Activated CD8-positive, alpha-beta T cell treated with anti-CD3 and anti-CD28 coated beads, Interleukin-2, amount 10 ng/mL, durations not matched to agents 7 days and 5 days (primary cell): ENCODE results near the gene GPC6. TPM values are rescaled to one million over a fixed set of nuclear protein-coding genes. Genes with fewer than 3 reads are reported as not detected.

ENCODE experiments used
- ATAC-seq: fragments of 150-1000 bp; cut with Tn5 transposase; one replicate; pipeline ENCODE4 v1.10.0; 2021; ENCODE audit warnings: moderate library complexity
- CTCF ChIA-PET: fragments of 350-600 bp; sonication (Branson Sonifier 250); formaldehyde crosslinking; loops from one replicate; lab custom pipeline; 2021; ENCODE audit warnings: antibody characterized with exemption; lab: Charles Lee
- POLR2A ChIA-PET: fragments of 350-600 bp; sonication (Branson Sonifier 250); formaldehyde crosslinking; loops from one replicate; lab custom pipeline; 2021; ENCODE audit warnings: antibody characterized with exemption; lab: Charles Lee
- DNase-seq: peaks from one replicate; pipeline ENCODE4 v3.0.0-alpha.2; 2020
- H3K27ac Mint-ChIP-seq: one replicate; pipeline ENCODE4 v1.8.0; 2021; ENCODE audit warnings: mild to moderate bottlenecking, mixed read lengths
- H3K27me3 Mint-ChIP-seq: one replicate; pipeline ENCODE4 v1.8.0; 2021; ENCODE audit warnings: low read depth, mixed read lengths
- H3K36me3 Mint-ChIP-seq: one replicate; pipeline ENCODE4 v1.8.0; 2021; ENCODE audit warnings: low read depth, mixed read lengths
- H3K4me1 Mint-ChIP-seq: one replicate; pipeline ENCODE4 v1.8.0; 2021; ENCODE audit warnings: low read depth, mixed read lengths
- H3K4me3 Mint-ChIP-seq: one replicate; pipeline ENCODE4 v1.8.0; 2021; ENCODE audit warnings: mild to moderate bottlenecking, mixed read lengths
- H3K9me3 Mint-ChIP-seq: one replicate; pipeline ENCODE4 v1.8.0; 2022; ENCODE audit warnings: mixed read lengths; ENCODE audit not compliant: insufficient read depth
- total RNA-seq, 2 experiments: library from RNA; stranded (reverse); gene quantifications; one replicate each; pipeline ENCODE4 v1.2.3, GENCODE V29; 2021

GPC6 gene
- total RNA-seq, 2 experiments from 2014 or later = not detected

DNA sequence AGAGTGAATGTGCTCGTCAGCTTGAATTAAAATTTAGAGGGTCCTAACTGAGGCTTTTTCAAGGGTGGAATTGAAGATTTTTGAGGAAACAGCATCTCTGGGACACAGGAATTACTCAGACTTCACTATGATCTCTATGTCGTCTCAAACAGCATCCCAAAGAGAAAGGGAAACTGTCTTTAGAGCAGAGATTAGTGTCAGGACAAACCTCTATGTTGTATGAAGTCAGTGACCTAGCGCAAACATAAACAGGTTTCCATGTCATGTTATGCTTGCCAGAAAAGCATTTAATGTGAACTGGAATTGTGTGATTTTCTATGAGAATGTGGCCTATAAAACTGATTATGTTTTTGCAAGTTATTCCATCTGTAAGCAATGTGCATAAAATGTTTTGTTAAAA, 573.7 kb downstream of the GPC6 start:
- ChIA-PET POLR2A (no interaction called here), CTCF (no interaction called here)
- H3K27me3 Mint-ChIP-seq = peaks cover 9% of the 10 kb centered on the region
- H3K4me1 Mint-ChIP-seq = no peaks in the 10 kb centered on the region
- H3K27ac Mint-ChIP-seq = no peak overlapping the region
- H3K4me3 Mint-ChIP-seq = no peak overlapping the region
- H3K9me3 Mint-ChIP-seq = no peaks in the 10 kb centered on the region
- no peaks in the 10 kb centered on the region for H3K36me3 Mint-ChIP-seq
- ATAC-seq (no peak), DNase-seq (no peak)

DNA sequence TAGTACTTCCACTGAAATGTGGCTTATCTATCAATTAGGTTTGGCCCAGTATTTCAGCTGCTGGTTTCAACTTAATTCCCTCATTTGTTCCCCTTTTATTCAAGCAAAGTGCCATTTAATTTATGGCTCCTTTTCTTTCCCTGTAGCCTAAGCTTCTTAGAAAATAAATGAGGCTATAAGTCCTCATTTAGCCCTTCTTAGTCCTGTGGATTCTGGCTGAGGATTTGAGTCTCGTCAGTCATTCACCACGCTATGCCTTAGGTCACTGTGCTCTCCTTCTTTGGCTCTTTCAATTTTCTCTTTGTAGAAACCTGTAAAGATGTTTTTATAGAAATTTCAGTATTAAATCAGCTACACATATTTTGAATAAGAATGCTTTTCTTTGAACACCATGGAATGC, 579.1 kb downstream of the GPC6 start:
- H3K27ac Mint-ChIP-seq = no peak overlapping the region
- POLR2A ChIA-PET = no interaction called here
- no peaks in the 10 kb centered on the region for H3K9me3 Mint-ChIP-seq

DNA sequence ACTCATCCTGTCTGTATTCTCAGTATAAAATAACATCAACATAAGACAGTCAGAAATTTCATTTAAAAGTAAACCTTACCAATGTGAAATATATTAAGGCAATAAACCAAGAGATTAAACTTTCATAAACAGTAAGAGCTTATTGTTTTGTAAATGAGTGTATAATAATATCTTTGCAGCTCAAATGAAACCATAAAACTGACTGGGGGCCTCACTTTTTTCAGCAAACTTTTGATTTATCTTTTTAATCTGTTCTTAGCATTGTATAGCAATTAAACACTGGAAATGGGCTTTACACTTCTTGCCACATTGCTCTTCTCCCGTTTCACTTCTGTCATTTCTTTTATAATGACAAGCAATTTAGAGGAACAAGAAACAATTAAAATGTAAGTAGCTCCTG, 580.3 kb downstream of the GPC6 start:
- Mint-ChIP-seq H3K27me3 (peaks cover 7% of the 10 kb centered on the region), H3K27ac (no peak overlapping the region), H3K4me1 (no peaks in the 10 kb centered on the region), H3K36me3 (no peaks in the 10 kb centered on the region), H3K9me3 (no peaks in the 10 kb centered on the region), H3K4me3 (no peak overlapping the region)
- DNase-seq (no peak), ATAC-seq (no peak)
- CTCF ChIA-PET = no interaction called here
- POLR2A ChIA-PET = no interaction called here

More for the DNA sequence above, 579.1 kb downstream of the GPC6 start:
- DNase-seq (no peak), ATAC-seq (no peak)
- H3K27me3 Mint-ChIP-seq = peaks cover 7% of the 10 kb centered on the region
- no peak overlapping the region for H3K4me3 Mint-ChIP-seq
- no peaks in the 10 kb centered on the region for H3K36me3 Mint-ChIP-seq
- H3K4me1 Mint-ChIP-seq = no peaks in the 10 kb centered on the region
- CTCF ChIA-PET = no interaction called here

DNA sequence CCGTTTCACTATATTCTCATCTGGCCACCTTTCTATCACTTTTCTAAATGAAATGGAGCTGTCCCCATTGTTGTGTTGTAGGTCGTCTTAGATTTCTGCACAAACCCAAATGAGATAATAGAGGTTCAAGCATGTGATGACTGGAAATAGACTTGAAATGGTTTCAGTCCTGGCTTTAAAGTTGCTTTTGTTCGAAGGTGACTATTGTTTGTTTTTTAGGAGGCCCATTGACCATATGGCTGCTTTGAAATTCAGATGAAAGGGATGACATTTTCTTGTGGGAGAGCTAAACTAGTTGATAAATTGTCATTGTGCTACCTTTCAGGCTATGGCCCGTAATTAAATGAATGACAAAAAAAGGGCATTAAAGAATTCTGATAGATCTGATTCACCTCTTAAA, 583.7 kb downstream of the GPC6 start:
- ATAC-seq (no peak), DNase-seq (no peak)
- ChIA-PET POLR2A (no interaction called here), CTCF (no interaction called here)
- no peak overlapping the region for H3K4me3 Mint-ChIP-seq
- no peaks in the 10 kb centered on the region for H3K36me3 Mint-ChIP-seq
- H3K4me1 Mint-ChIP-seq = no peaks in the 10 kb centered on the region
- no peaks in the 10 kb centered on the region for H3K9me3 Mint-ChIP-seq
- no peak overlapping the region for H3K27ac Mint-ChIP-seq
- peaks cover 3% of the 10 kb centered on the region for H3K27me3 Mint-ChIP-seq

DNA sequence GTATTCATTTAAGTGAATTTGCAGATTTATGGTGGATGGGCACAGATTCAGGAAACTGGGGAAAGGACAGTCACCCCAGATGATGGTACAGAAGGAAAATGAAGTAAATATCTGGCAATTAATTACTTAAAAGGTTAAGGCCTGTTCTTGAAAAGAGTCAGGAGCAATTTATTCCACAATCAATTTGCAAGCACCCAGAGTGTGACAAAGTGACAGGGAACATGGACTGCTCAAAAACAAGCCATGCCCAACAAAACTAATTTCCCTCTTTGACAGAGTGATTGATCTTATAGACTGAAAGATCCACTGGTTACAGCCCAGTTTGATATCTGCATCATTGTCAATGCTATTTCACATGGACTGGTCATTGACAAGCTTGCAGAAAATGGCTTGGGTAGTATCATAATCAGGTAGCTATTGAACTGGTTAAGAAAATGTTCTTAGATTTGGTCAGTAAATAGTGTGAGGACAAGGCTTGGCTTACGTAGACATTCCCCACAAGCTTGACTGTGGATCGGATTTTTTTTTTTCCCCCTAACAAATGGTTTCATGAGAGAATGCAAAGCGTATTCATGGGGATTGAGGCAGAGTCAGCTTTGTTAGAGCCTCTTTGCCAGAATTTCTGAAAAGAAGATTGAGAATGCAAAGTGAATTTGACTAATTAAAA, 584.6 kb downstream of the GPC6 start:
- H3K9me3 Mint-ChIP-seq = no peaks in the 10 kb centered on the region
- CTCF ChIA-PET = no interaction called here
- no peaks in the 10 kb centered on the region for H3K4me1 Mint-ChIP-seq
- no peak overlapping the region for H3K4me3 Mint-ChIP-seq
- DNase-seq (no peak), ATAC-seq (no peak)
- no peak overlapping the region for H3K27ac Mint-ChIP-seq
- H3K27me3 Mint-ChIP-seq = peaks cover 3% of the 10 kb centered on the region
- H3K36me3 Mint-ChIP-seq = no peaks in the 10 kb centered on the region
- POLR2A ChIA-PET = no interaction called here

DNA sequence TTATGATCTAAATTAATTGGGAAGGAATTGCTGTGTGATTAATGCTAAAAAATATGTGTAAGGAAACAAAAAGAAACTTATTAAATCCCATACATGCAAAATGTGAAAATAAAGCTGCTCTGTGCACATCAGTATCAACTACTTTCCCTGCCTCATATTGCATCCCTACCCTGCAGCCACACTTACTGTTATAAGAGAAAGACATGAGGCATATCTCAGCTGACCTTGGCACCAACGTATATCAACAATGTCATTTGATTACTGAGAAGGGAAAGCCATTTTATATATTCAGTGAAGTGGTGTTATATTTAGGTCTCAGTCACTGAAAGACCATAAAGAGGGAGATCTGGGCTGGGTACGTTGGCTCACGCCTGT, 585.1 kb downstream of the GPC6 start:
- ChIA-PET CTCF (no interaction called here), POLR2A (no interaction called here)
- Mint-ChIP-seq H3K4me3 (no peak overlapping the region), H3K27me3 (peaks cover 3% of the 10 kb centered on the region), H3K9me3 (no peaks in the 10 kb centered on the region), H3K4me1 (no peaks in the 10 kb centered on the region), H3K27ac (no peak overlapping the region), H3K36me3 (no peaks in the 10 kb centered on the region)
- ATAC-seq = no peak
- DNase-seq = no peak

DNA sequence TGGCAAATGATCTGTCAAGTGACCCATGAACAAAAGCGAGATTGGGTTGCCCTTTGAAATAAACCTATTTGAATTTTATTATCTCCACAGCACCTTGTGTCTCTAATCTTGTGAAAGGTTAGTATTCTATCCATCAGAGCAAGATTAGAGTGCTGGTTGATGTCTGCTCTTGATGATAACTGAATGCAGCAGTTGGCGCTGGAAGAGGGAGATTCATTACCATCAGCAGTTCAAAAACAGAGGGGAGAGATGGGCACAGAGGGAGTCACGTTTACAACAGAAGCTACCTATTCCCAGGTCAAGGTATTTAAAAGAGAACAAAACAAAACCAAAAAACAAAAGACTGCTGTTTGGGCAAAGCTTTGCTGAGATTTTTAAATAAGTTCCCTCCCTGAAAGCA, 588.1 kb downstream of the GPC6 start:
- ChIA-PET CTCF (no interaction called here), POLR2A (no interaction called here)
- DNase-seq (no peak), ATAC-seq (no peak)
- H3K27ac Mint-ChIP-seq = no peak overlapping the region
- no peaks in the 10 kb centered on the region for H3K36me3 Mint-ChIP-seq
- H3K9me3 Mint-ChIP-seq = no peaks in the 10 kb centered on the region
- H3K4me3 Mint-ChIP-seq = no peak overlapping the region
- no peaks in the 10 kb centered on the region for H3K27me3 Mint-ChIP-seq
- H3K4me1 Mint-ChIP-seq = no peaks in the 10 kb centered on the region

DNA sequence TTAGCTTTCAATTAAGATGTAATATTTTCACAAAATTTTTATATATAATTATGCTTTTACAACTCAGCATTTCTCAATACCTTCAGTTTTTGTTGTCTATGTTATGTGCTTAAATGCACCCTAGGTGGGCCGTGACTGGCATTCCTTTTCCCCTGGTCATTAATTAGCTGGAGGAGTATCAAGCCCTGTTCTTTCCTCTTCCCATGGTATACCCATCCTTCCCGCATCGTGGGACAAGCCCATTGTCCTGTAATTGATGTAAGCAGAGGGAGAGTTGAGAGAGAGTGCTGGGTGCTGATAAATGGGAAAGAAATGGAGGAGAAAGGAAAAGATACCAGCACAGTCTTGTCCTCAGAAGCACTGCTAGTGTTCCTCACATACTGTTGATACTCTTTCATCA, 591.7 kb downstream of the GPC6 start:
- Mint-ChIP-seq H3K9me3 (no peaks in the 10 kb centered on the region), H3K27me3 (no peaks in the 10 kb centered on the region), H3K4me1 (no peaks in the 10 kb centered on the region), H3K4me3 (no peak overlapping the region), H3K36me3 (no peaks in the 10 kb centered on the region), H3K27ac (no peak overlapping the region)
- ChIA-PET POLR2A (no interaction called here), CTCF (no interaction called here)
- DNase-seq = no peak
- no peak for ATAC-seq

DNA sequence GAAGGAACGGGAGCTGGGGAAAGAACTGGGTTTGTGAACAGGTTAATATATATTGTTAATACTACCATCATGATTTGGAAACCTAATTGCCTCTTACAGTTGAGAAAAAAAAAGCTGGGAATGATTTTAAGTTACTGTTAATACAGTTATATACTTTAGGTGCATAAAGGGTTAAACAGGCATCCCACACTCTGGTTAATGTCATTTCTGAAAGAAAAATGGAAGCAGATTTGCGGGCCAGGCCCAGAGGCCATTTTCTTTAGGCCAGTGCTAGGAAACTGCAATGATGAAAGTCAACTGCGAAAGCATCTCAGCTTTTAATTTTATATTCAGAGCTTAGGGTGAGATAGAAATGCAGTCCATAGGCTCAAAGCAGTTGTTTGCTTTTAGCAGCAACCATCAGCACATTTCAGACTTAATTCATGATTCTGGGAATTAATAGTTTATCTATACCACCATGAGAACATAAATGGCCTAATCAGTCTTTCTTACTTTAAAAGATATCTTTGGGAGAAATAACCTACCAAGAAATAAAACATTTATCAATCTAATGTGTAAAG, 592.8 kb downstream of the GPC6 start:
- no peaks in the 10 kb centered on the region for H3K36me3 Mint-ChIP-seq
- H3K27me3 Mint-ChIP-seq = no peaks in the 10 kb centered on the region
- DNase-seq (no peak), ATAC-seq (no peak)
- no peaks in the 10 kb centered on the region for H3K9me3 Mint-ChIP-seq
- H3K4me1 Mint-ChIP-seq = no peaks in the 10 kb centered on the region
- no peak overlapping the region for H3K4me3 Mint-ChIP-seq
- no peak overlapping the region for H3K27ac Mint-ChIP-seq
- POLR2A ChIA-PET = interaction anchor here (0.6 kb wide), 1 partner anchor 605 kb away, joined by 4 read pairs; no protein-coding TSS in a partner anchor
- CTCF ChIA-PET = no interaction called here

DNA sequence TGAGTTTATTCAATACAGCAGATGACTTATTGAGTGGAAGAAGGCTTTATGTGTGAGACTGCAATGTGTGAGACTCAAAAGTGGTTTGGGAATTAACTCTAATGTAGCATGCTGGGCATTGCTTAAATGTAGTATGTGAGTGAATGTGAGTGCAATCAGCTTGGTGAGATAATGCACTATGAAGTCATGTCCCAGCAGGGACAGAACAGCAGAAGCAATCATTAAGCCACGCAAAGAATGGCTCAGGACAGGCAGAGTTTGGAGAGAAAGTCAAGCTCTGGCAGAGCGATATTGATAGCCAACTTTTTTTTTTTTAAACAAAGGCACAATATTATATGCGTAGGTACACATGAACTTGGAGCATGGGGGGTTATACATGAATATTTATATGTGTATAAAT, 597.7 kb downstream of the GPC6 start:
- ChIA-PET CTCF (no interaction called here), POLR2A (interaction anchor here (0.6 kb wide), 1 partner anchor 229 kb away, joined by 3 read pairs; no protein-coding TSS in a partner anchor)
- ATAC-seq (no peak), DNase-seq (no peak)
- H3K4me3 Mint-ChIP-seq = no peak overlapping the region
- H3K4me1 Mint-ChIP-seq = no peaks in the 10 kb centered on the region
- no peak overlapping the region for H3K27ac Mint-ChIP-seq
- no peaks in the 10 kb centered on the region for H3K9me3 Mint-ChIP-seq
- H3K36me3 Mint-ChIP-seq = no peaks in the 10 kb centered on the region
- H3K27me3 Mint-ChIP-seq = no peaks in the 10 kb centered on the region

DNA sequence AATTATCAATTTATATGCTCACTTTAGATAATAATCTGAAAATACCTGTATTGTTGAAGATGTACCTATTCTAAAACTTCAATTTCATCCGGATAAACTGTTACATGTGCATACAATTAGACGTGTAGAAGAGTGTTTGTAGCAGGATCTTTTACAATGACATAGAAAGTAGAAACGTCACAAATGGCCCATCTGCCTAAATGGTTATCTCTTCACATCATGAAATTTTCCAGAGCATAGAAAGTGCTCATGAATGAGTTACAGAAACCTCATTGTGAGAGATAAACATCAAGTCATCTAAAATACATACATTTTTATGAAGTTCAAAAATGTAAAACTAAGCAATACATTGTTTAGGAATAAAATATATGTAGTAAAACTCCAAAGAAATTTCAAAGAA, 607.4 kb downstream of the GPC6 start:
- CTCF ChIA-PET = no interaction called here
- H3K4me1 Mint-ChIP-seq = no peaks in the 10 kb centered on the region
- ATAC-seq = no peak

DNA sequence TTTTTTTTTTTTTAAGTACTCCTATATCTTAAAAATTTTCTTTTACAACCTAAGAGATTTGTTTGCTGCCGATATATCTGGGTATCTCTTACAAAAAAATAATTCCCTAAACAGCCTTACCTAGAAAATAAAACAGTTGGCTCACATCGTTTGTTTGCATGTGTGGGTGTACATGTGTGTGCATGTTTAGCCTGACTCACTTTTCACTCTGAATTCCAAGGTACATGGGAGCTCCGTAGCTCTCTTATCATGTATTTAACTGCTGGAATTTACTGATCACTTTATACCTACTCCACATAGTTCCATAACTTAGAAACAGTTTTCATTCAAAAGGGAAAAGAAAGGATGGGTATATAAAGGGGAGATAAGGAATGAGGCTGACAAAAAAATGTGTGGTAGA, 616.5 kb downstream of the GPC6 start:
- ChIA-PET CTCF (no interaction called here), POLR2A (no interaction called here)
- Mint-ChIP-seq H3K9me3 (no peaks in the 10 kb centered on the region), H3K27me3 (no peaks in the 10 kb centered on the region), H3K4me1 (no peaks in the 10 kb centered on the region), H3K36me3 (no peaks in the 10 kb centered on the region), H3K4me3 (no peak overlapping the region), H3K27ac (no peak overlapping the region)
- no peak for ATAC-seq
- DNase-seq = no peak

More for the DNA sequence above, 607.4 kb downstream of the GPC6 start:
- Mint-ChIP-seq H3K36me3 (no peaks in the 10 kb centered on the region), H3K9me3 (no peaks in the 10 kb centered on the region), H3K4me3 (no peak overlapping the region), H3K27ac (no peak overlapping the region), H3K27me3 (no peaks in the 10 kb centered on the region)
- POLR2A ChIA-PET = no interaction called here
- no peak for DNase-seq

DNA sequence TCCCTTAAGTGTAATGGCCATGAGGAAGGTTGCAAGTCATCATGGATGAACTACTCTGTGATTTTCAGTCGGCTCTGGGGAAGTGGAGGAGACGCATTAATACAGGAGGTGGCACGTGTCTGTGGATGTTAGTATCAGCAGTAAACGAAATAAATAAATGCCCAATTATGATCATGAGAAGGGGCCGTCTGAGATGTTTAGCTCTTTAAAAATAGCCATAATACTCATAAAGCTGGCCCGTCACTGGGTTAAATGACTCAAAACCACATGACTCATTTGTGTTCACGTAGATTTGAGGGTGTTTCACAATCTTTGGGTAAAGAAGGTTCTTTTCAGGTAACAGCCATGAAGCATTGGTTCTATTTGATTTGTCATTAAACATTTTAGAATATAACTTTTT, 620.6 kb downstream of the GPC6 start:
- H3K4me3 Mint-ChIP-seq = no peak overlapping the region
- H3K4me1 Mint-ChIP-seq = no peaks in the 10 kb centered on the region
- no peaks in the 10 kb centered on the region for H3K36me3 Mint-ChIP-seq
- H3K9me3 Mint-ChIP-seq = no peaks in the 10 kb centered on the region
- ChIA-PET CTCF (no interaction called here), POLR2A (no interaction called here)
- DNase-seq (no peak), ATAC-seq (no peak)
- H3K27ac Mint-ChIP-seq = no peak overlapping the region
- H3K27me3 Mint-ChIP-seq = no peaks in the 10 kb centered on the region
